Measurements from ENCODE around the gene ITSN1.

ITSN1 gene

DNA sequence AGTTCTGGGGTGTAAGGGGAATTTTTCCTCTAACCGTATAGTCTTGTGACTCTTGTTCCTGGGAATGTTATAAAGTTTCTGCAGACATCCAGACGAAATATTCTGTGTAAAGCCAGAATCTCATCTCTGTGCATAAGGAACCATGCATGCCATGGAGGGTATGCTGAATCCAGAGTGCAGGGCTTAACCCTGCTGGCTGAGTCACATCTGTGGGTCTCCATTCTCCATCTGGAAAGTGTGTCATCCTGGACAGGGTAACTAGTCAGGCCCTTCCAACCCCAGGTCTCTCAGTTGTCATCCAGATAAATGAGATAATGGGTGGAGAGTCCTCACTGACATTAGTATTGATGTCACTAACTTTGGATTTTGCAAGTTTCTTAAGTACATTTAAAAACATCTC, 224.5 kb downstream of the ITSN1 start:
- no peak for TF ChIP-seq FOXP2 (optimal IDR thresholded peaks at IDR 0.05; ENCODE audit: borderline replicate concordance, extremely low read depth, extremely low read length, insufficient read depth)
- TF ChIP-seq, protein P1, sequence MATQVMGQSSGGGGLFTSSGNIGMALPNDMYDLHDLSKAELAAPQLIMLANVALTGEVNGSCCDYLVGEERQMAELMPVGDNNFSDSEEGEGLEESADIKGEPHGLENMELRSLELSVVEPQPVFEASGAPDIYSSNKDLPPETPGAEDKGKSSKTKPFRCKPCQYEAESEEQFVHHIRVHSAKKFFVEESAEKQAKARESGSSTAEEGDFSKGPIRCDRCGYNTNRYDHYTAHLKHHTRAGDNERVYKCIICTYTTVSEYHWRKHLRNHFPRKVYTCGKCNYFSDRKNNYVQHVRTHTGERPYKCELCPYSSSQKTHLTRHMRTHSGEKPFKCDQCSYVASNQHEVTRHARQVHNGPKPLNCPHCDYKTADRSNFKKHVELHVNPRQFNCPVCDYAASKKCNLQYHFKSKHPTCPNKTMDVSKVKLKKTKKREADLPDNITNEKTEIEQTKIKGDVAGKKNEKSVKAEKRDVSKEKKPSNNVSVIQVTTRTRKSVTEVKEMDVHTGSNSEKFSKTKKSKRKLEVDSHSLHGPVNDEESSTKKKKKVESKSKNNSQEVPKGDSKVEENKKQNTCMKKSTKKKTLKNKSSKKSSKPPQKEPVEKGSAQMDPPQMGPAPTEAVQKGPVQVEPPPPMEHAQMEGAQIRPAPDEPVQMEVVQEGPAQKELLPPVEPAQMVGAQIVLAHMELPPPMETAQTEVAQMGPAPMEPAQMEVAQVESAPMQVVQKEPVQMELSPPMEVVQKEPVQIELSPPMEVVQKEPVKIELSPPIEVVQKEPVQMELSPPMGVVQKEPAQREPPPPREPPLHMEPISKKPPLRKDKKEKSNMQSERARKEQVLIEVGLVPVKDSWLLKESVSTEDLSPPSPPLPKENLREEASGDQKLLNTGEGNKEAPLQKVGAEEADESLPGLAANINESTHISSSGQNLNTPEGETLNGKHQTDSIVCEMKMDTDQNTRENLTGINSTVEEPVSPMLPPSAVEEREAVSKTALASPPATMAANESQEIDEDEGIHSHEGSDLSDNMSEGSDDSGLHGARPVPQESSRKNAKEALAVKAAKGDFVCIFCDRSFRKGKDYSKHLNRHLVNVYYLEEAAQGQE (IDR thresholded peaks at IDR 0.05; ENCODE audit: insufficient read depth in 1 of 2, low read depth in 2 of 2, low read length in 2 of 2), result no peak
- TF ChIP-seq TAF1 (IDR thresholded peaks at IDR 0.05; ENCODE audit: borderline replicate concordance, insufficient read depth, low read length), result no peak
- TF ChIP-seq SIN3A (IDR thresholded peaks at IDR 0.05; ENCODE audit: borderline replicate concordance, insufficient read depth, low read length), result no peak
- TF ChIP-seq POLR2AphosphoS5 (IDR thresholded peaks at IDR 0.05; ENCODE audit: low read depth, low read length), result no peak

GRCh38 chr21:33869873-33870272, 227.6 kb downstream of the ITSN1 start:
- TF ChIP-seq TAF1 (IDR thresholded peaks at IDR 0.05; ENCODE audit: borderline replicate concordance, insufficient read depth, low read length), result no peak
- TF ChIP-seq, protein P1 (IDR thresholded peaks at IDR 0.05; ENCODE audit: insufficient read depth in 1 of 2, low read depth in 2 of 2, low read length in 2 of 2), result no peak
- TF ChIP-seq SIN3A (IDR thresholded peaks at IDR 0.05; ENCODE audit: borderline replicate concordance, insufficient read depth, low read length), result no peak
- no peak for TF ChIP-seq FOXP2 (optimal IDR thresholded peaks at IDR 0.05; ENCODE audit: borderline replicate concordance, extremely low read depth, extremely low read length, insufficient read depth)
- TF ChIP-seq POLR2AphosphoS5 (IDR thresholded peaks at IDR 0.05; ENCODE audit: low read depth, low read length), result no peak

DNA sequence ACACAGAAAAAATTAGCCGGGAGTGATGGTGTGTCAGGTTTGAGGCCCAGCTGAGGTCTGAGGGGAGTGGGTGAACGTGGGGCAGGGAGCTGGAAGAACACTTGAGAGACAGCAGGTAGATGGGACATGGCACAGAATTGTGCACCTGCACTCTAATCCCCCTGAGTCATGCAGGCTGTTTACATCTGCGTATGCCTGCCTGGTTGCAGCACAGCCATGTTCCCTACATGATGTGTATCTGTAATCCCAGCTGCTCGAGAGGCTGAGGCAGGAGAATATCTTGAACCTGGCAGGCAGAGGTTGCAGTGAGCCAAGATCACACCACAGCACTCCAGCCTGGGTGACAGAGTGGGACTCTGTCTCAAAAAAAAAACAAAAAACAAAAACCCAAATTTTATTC, 228.5 kb downstream of the ITSN1 start:
- TF ChIP-seq TAF1 (IDR thresholded peaks at IDR 0.05; ENCODE audit: borderline replicate concordance, insufficient read depth, low read length) (no peak), POLR2AphosphoS5 (IDR thresholded peaks at IDR 0.05; ENCODE audit: low read depth, low read length) (no peak), SIN3A (IDR thresholded peaks at IDR 0.05; ENCODE audit: borderline replicate concordance, insufficient read depth, low read length) (no peak), FOXP2 (optimal IDR thresholded peaks at IDR 0.05; ENCODE audit: borderline replicate concordance, extremely low read depth, extremely low read length, insufficient read depth) (no peak)
- TF ChIP-seq, protein P1 (IDR thresholded peaks at IDR 0.05; ENCODE audit: insufficient read depth in 1 of 2, low read depth in 2 of 2, low read length in 2 of 2), result no peak

DNA sequence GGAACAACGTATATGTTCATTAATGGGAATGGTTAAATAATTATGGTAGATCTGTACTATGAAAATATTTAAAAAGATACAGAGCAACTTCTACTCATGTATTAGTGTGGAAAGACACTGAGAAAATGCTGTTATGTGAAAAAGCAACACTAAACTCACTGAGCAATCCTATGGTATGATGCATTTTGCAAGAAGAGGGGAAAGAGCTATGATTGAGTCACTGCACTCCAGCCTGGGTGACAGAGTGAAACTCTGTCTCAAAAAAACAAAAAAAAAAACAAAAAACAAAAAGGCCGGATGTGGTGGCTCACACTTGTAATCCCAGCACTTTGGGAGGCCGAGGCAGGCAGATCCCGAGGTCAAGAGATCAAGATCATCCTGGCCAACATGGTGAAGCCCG, 228.9 kb downstream of the ITSN1 start:
- TF ChIP-seq, protein P1 (IDR thresholded peaks at IDR 0.05; ENCODE audit: insufficient read depth in 1 of 2, low read depth in 2 of 2, low read length in 2 of 2), result no peak
- TF ChIP-seq FOXP2 (optimal IDR thresholded peaks at IDR 0.05; ENCODE audit: borderline replicate concordance, extremely low read depth, extremely low read length, insufficient read depth) (no peak), SIN3A (IDR thresholded peaks at IDR 0.05; ENCODE audit: borderline replicate concordance, insufficient read depth, low read length) (no peak), POLR2AphosphoS5 (IDR thresholded peaks at IDR 0.05; ENCODE audit: low read depth, low read length) (no peak), TAF1 (IDR thresholded peaks at IDR 0.05; ENCODE audit: borderline replicate concordance, insufficient read depth, low read length) (no peak)

Measured in PFSK-1 (cell line).